Tibial artery (tissue), 4 donors: Measurements from ENCODE around the gene ADAMTS2.

Experiments used
- DNase-seq, 2 donors: peaks; one replicate each; pipeline ENCODE4 v3.0.0-alpha.2; 2019
- H3K27ac ChIP-seq, 2 donors: fragments of 200-600 bp; sonication (generic) in 1 of 2; 1 replicate in 1 of 2; 2 replicates in 1 of 2; pipeline ENCODE4 v1.5.1; 2018 to 2019; ENCODE audit warnings: mild to moderate bottlenecking in 1 of 2
- H3K27me3 ChIP-seq, 2 donors: fragments of 200-600 bp; sonication (generic) in 1 of 2; one replicate each; pipeline versions ENCODE4 v1.5.1 to v1.6.0; 2016 to 2019
- H3K36me3 ChIP-seq, 3 donors: fragments of 200-600 bp; sonication (generic) in 2 of 3; one replicate each; pipeline ENCODE4 v1.5.1; 2016 to 2019; ENCODE audit warnings: mild to moderate bottlenecking in 2 of 3
- H3K4me1 ChIP-seq, 4 donors: fragments of 200-600 bp; sonication (generic) in 2 of 4; 1 replicate in 3 of 4; 2 replicates in 1 of 4; pipeline ENCODE4 v1.5.1; 2016 to 2019
- H3K4me3 ChIP-seq, 2 donors: fragments of 200-600 bp; sonication (generic) in 1 of 2; 1 replicate in 1 of 2; 2 replicates in 1 of 2; pipeline ENCODE4 v1.5.1; 2018 to 2019; ENCODE audit warnings: mild to moderate bottlenecking in 2 of 2
- H3K9me3 ChIP-seq, 3 donors: fragments of 200-600 bp; sonication (generic) in 1 of 3; one replicate each; pipeline ENCODE4 v1.5.1; 2016 to 2019
- intact Hi-C: fragments of 100-400 bp; cut with DNase I; formaldehyde crosslinking; loops from one replicate; pipeline ENCODE4 v1.15.0; 2023; ENCODE audit warnings: low total_unique reads
- TF ChIP-seq, protein P1 (sequence below), 2 experiments: fragments of 200-600 bp in 1 of 2; fragments of 450-650 bp in 1 of 2; IDR thresholded peaks; one replicate each; pipeline ENCODE4 v1.5.1; 2017 to 2019; ENCODE audit warnings: antibody characterized with exemption in 2 of 2, mild to moderate bottlenecking in 1 of 2, moderate library complexity in 1 of 2

Gene ADAMTS2

DNA sequence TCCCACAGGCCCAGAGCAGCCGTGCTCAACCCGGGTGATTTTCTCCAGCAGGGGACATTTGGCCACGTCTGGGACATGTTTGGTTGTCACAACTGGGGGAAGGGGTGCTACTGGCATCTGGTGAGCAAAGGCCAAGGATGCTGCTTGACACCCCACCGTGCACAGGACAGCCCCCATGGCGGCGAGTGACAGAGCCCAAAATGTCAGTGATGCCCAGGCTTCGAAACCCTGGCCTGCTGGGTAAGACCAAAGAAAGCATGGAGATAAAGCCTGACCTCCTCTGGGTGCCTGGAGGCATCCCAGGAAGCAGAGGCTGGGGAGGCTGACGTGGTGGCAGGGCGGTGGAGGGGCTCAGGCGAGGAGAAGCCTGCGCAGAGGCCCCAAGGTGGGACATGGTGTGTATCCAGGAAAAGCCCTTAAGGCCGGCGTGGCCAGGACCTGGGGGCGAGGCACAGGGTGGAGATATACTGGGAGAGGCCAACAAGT is 218.7 kb downstream of the ADAMTS2 start:
- H3K4me3 ChIP-seq = no peak overlapping the region
- H3K36me3 ChIP-seq = peaks cover 25 to 81% (median 70%) of the 10 kb centered on the region in 3 donors
- no peak overlapping the region for H3K27ac ChIP-seq
- intact Hi-C loops = no loop called here
- H3K9me3 ChIP-seq = peaks cover 0 to 7% (median under 1%) of the 10 kb centered on the region in 3 donors
- H3K4me1 ChIP-seq = no peaks in the 10 kb centered on the region
- DNase-seq = peak in 1 of 2 donors; percentile 50
- TF ChIP-seq, protein P1, sequence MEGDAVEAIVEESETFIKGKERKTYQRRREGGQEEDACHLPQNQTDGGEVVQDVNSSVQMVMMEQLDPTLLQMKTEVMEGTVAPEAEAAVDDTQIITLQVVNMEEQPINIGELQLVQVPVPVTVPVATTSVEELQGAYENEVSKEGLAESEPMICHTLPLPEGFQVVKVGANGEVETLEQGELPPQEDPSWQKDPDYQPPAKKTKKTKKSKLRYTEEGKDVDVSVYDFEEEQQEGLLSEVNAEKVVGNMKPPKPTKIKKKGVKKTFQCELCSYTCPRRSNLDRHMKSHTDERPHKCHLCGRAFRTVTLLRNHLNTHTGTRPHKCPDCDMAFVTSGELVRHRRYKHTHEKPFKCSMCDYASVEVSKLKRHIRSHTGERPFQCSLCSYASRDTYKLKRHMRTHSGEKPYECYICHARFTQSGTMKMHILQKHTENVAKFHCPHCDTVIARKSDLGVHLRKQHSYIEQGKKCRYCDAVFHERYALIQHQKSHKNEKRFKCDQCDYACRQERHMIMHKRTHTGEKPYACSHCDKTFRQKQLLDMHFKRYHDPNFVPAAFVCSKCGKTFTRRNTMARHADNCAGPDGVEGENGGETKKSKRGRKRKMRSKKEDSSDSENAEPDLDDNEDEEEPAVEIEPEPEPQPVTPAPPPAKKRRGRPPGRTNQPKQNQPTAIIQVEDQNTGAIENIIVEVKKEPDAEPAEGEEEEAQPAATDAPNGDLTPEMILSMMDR (IDR thresholded peaks at IDR 0.05) = no peak
- H3K27me3 ChIP-seq = no peaks in the 10 kb centered on the region

DNA sequence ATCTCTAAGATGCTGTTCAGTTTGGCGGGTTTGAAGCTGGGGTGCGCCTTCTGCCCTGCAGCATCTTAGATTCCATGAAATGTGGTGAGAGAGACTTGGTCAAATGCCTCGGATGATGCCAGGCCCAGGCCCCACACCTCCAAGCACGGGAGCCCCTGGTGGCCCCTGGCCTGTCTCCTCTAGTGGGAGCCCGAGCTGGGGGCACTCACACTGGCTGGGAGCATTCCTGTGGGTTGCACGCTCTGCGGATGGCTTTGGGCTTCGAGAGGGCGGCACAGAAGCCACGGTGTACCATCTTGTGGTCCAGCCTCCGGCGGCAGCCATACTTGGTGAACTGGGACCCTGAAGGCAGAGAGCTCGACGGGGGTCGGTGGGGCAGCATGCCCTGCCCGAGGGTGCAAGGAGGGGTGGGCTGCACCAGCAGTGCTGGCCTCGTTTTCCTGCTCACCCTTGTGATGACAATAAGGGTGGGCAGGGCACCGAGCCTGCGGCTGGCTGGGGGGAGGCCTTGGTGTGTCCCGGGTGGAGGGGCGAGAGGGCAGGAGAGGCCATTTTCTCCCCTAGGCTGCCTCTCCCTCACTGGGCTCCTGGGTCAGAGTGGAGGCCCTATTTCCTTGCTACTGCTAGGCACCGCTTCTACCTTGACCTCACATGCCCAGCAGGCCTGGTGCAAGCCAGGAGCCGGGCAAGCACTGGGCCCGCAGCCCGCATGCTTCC is 219.3 kb downstream of the ADAMTS2 start:
- Histone ChIP-seq H3K4me1 (no peaks in the 10 kb centered on the region), H3K27me3 (no peaks in the 10 kb centered on the region), H3K27ac (no peak overlapping the region), H3K4me3 (no peak overlapping the region), H3K36me3 (peaks cover 25 to 85% (median 73%) of the 10 kb centered on the region in 3 donors), H3K9me3 (peaks cover 0 to 13% (median 7%) of the 10 kb centered on the region in 3 donors)
- peak in 1 of 2 donors; percentile 61 for DNase-seq
- TF ChIP-seq, protein P1 (IDR thresholded peaks at IDR 0.05) = no peak
- intact Hi-C loops = no loop called here

DNA sequence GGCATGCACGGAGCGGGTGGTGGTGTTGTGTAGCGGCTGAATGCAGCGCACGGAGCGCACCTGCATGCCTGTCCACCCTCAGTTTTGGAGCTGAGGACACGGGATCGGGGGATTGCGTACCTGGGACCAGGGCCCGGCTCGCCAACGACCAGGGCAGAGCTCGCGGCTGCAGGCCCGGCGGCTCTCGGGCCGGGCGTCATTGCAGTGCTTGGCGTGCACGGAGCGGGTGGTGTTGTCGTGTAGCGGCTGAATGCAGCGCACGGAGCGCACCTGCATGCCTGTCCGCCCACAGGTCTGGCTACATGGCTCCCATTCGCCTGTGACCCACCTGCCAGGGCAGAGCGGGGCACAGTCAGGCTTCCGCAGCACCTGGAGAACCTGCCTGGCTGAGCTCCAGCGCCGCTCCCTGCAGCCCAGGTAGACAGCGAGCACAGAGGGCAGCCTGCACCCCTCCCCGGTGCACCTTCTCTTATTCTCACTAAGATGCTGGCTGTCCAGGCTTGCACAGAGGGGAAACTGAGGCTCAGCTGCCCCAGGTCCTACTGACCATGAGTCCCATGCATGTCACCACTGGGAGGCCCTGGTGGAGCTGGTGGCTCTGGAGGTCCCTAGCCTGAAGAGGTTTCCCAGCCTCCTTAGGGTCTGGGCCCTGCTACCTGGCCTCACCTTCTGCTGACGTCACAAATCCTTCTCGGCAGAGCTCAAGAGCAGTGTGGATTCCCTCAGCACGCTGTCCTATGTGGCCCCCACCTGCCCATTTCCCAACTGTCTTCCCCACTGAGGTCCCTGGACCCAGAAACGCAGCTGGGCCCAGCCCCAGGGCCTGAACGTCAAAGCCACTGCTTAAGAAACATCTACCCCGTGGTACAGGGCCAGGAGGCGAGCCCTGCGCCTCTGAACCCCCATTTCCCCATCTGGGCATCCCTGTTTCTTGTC is 220.1 kb downstream of the ADAMTS2 start:
- intact Hi-C loops = no loop called here
- H3K9me3 ChIP-seq = peaks cover 0 to 22% (median 11%) of the 10 kb centered on the region in 3 donors

DNA sequence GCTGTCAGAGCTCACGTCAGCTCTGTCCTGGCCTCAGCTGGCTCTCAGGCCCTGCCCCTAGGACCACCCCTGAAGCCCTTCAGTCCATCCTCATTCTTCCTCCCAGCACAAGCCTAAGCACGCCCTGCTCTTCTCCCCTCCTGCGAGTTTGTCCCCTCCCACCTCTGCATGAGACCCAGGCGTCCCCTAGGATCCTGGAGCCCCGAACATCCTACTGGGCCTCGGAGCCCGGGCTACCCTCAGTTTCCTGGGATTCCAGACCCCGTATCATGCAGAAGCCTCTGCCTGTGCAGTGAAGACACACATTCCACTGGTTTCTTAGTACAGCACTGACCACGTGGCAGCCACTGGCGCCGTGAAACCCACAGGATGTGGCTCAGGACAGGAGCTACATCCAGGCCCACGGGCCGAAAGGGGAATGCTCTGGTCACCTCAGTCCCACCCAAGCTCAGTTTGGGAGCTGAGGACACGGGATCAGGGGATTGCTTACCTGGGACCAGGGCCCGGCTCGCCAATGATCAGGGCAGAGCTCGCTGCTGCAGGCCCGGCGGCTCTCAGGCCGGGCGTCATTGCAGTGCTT is 220.9 kb downstream of the ADAMTS2 start:
- Histone ChIP-seq H3K27ac (no peak overlapping the region), H3K4me1 (no peaks in the 10 kb centered on the region), H3K9me3 (peaks cover 0 to 27% (median 11%) of the 10 kb centered on the region in 3 donors), H3K36me3 (peaks cover 20 to 77% (median 65%) of the 10 kb centered on the region in 3 donors), H3K27me3 (no peaks in the 10 kb centered on the region), H3K4me3 (no peak overlapping the region)
- intact Hi-C loops = no loop called here
- peak in 1 of 2 donors; percentile 46 for DNase-seq
- TF ChIP-seq, protein P1 (IDR thresholded peaks at IDR 0.05) = no peak

More for the DNA sequence above, 220.1 kb downstream of the ADAMTS2 start:
- TF ChIP-seq, protein P1 (IDR thresholded peaks at IDR 0.05) = no peak
- H3K36me3 ChIP-seq = peaks cover 27 to 85% (median 72%) of the 10 kb centered on the region in 3 donors
- H3K27ac ChIP-seq = no peak overlapping the region
- no peak overlapping the region for H3K4me3 ChIP-seq
- peak in 1 of 2 donors; percentile 60 for DNase-seq
- no peaks in the 10 kb centered on the region for H3K27me3 ChIP-seq
- H3K4me1 ChIP-seq = no peaks in the 10 kb centered on the region
